Subcutaneous abdominal adipose tissue (tissue), 5 donors: Measurements from ENCODE around the gene RFESD.

Experiments
- H3K27ac ChIP-seq: one replicate; pipeline ENCODE4 v1.7.0; 2013; ENCODE audit warnings: low read depth, mild to moderate bottlenecking, inconsistent platforms, low read length, moderate library complexity
- H3K27me3 ChIP-seq, 5 donors: one replicate each; pipeline ENCODE4 v1.7.0; 2013; ENCODE audit warnings: low read length in 5 of 5, inconsistent platforms in 1 of 5; ENCODE audit not compliant: control insufficient read depth in 5 of 5, insufficient read depth in 4 of 5
- H3K36me3 ChIP-seq, 5 donors: one replicate each; pipeline ENCODE4 v1.7.0; 2013; ENCODE audit warnings: low read length in 5 of 5; ENCODE audit not compliant: control insufficient read depth in 5 of 5, insufficient read depth in 5 of 5
- H3K4me1 ChIP-seq, 5 donors: one replicate each; pipeline ENCODE4 v1.7.0; 2013; ENCODE audit warnings: low read length in 5 of 5, mild to moderate bottlenecking in 3 of 5, moderate library complexity in 1 of 5; ENCODE audit not compliant: control insufficient read depth in 5 of 5, insufficient read depth in 5 of 5
- H3K4me3 ChIP-seq, 5 donors: one replicate each; pipeline ENCODE4 v1.7.0; 2013; ENCODE audit warnings: low read length in 5 of 5, low read depth in 1 of 5
- H3K9ac ChIP-seq, 5 donors: one replicate each; pipeline ENCODE4 v1.7.0; 2013; ENCODE audit warnings: low read length in 5 of 5, mild to moderate bottlenecking in 4 of 5, moderate library complexity in 3 of 5
- H3K9me3 ChIP-seq, 5 donors: one replicate each; pipeline ENCODE4 v1.7.0; 2013; ENCODE audit warnings: low read length in 5 of 5; ENCODE audit not compliant: control insufficient read depth in 5 of 5
- donor health status: healthy.
- donor health status: healthy.
- donor health status: healthy.
- donor health status: healthy.
- donor health status: healthy.

The RFESD gene

GRCh38 chr5:95646569-95647431 is at the start of gene RFESD:
RFESD (plus strand) TSS chr5:95646777; CDS start chr5:95652272, 5,495 bp downstream.
- H3K9ac ChIP-seq = peak within 1 kb of the TSS; percentile 59 to 89 (median 79)
- H3K27ac ChIP-seq = peak within 1 kb of the TSS; percentile 94
- no peaks in the 10 kb centered on the region for H3K36me3 ChIP-seq
- peak within 1 kb of the TSS; percentile 72 to 89 (median 77) for H3K4me3 ChIP-seq
- H3K4me1 ChIP-seq = peaks cover 0 to 12% (median 9%) of the 10 kb centered on the region in 5 donors
- no peaks in the 10 kb centered on the region for H3K9me3 ChIP-seq
- H3K27me3 ChIP-seq = no peaks in the 10 kb centered on the region

- Histone ChIP-seq H3K9ac (no peak overlapping the region), H3K4me3 (no peak overlapping the region), H3K36me3 (peaks cover 0 to 8% (median 7%) of the 10 kb centered on the region in 5 donors), H3K9me3 (no peaks in the 10 kb centered on the region), H3K27ac (no peak overlapping the region), H3K4me1 (no peaks in the 10 kb centered on the region), H3K27me3 (no peaks in the 10 kb centered on the region)
Measured at GRCh38 chr5:95599252-95599651, 47.3 kb upstream of the RFESD start.

GRCh38 chr5:95600557-95600956 is 46.0 kb upstream of the RFESD start:
- no peaks in the 10 kb centered on the region for H3K4me1 ChIP-seq
- H3K4me3 ChIP-seq = no peak overlapping the region
- H3K9ac ChIP-seq = no peak overlapping the region
- peaks cover 0 to 8% (median 7%) of the 10 kb centered on the region in 5 donors for H3K36me3 ChIP-seq
- no peak overlapping the region for H3K27ac ChIP-seq
- H3K27me3 ChIP-seq = no peaks in the 10 kb centered on the region
- no peaks in the 10 kb centered on the region for H3K9me3 ChIP-seq

GRCh38 chr5:95605786-95606185 is 40.8 kb upstream of the RFESD start:
- H3K9me3 ChIP-seq = no peaks in the 10 kb centered on the region
- H3K4me1 ChIP-seq = no peaks in the 10 kb centered on the region
- no peaks in the 10 kb centered on the region for H3K27me3 ChIP-seq
- H3K27ac ChIP-seq = no peak overlapping the region
- no peak overlapping the region for H3K9ac ChIP-seq
- peaks cover 0 to 8% (median 6%) of the 10 kb centered on the region in 5 donors for H3K36me3 ChIP-seq
- H3K4me3 ChIP-seq = no peak overlapping the region

GRCh38 chr5:95606419-95606818 is 40.2 kb upstream of the RFESD start:
- Histone ChIP-seq H3K9ac (no peak overlapping the region), H3K36me3 (peaks cover 0 to 3% (median under 1%) of the 10 kb centered on the region in 5 donors)

GRCh38 chr5:95609711-95610110 is 36.9 kb upstream of the RFESD start:
- peaks cover 0 to 5% (median 3%) of the 10 kb centered on the region in 5 donors for H3K9me3 ChIP-seq
- H3K4me3 ChIP-seq = no peak overlapping the region
- H3K27ac ChIP-seq = no peak overlapping the region
- H3K27me3 ChIP-seq = no peaks in the 10 kb centered on the region
- no peaks in the 10 kb centered on the region for H3K4me1 ChIP-seq
- no peak overlapping the region for H3K9ac ChIP-seq
- no peaks in the 10 kb centered on the region for H3K36me3 ChIP-seq

More at GRCh38 chr5:95606419-95606818, 40.2 kb upstream of the RFESD start:
- no peaks in the 10 kb centered on the region for H3K27me3 ChIP-seq
- H3K9me3 ChIP-seq = no peaks in the 10 kb centered on the region
- no peak overlapping the region for H3K27ac ChIP-seq
- H3K4me1 ChIP-seq = no peaks in the 10 kb centered on the region
- H3K4me3 ChIP-seq = no peak overlapping the region

- H3K27me3 ChIP-seq = no peaks in the 10 kb centered on the region
- no peak overlapping the region for H3K9ac ChIP-seq
- H3K9me3 ChIP-seq = peaks cover 0 to 5% (median 3%) of the 10 kb centered on the region in 5 donors
- H3K4me1 ChIP-seq = no peaks in the 10 kb centered on the region
- H3K36me3 ChIP-seq = no peaks in the 10 kb centered on the region
- no peak overlapping the region for H3K4me3 ChIP-seq
- H3K27ac ChIP-seq = no peak overlapping the region
Measured at GRCh38 chr5:95610546-95610945, 36.0 kb upstream of the RFESD start.

- Histone ChIP-seq H3K9ac (no peak overlapping the region), H3K27me3 (no peaks in the 10 kb centered on the region), H3K9me3 (peaks cover 0 to 5% (median 3%) of the 10 kb centered on the region in 5 donors), H3K4me3 (no peak overlapping the region), H3K36me3 (no peaks in the 10 kb centered on the region), H3K27ac (no peak overlapping the region), H3K4me1 (no peaks in the 10 kb centered on the region)
Measured at GRCh38 chr5:95611396-95611795, 35.2 kb upstream of the RFESD start.

- H3K9ac ChIP-seq = no peak overlapping the region
- H3K27me3 ChIP-seq = no peaks in the 10 kb centered on the region
- H3K4me1 ChIP-seq = no peaks in the 10 kb centered on the region
- no peak overlapping the region for H3K27ac ChIP-seq
- H3K36me3 ChIP-seq = no peaks in the 10 kb centered on the region
- no peak overlapping the region for H3K4me3 ChIP-seq
- peaks cover 0 to 5% (median 3%) of the 10 kb centered on the region in 5 donors for H3K9me3 ChIP-seq
Measured at GRCh38 chr5:95613514-95613913, 33.1 kb upstream of the RFESD start.

- Histone ChIP-seq H3K36me3 (no peaks in the 10 kb centered on the region), H3K27me3 (peaks cover 0 to 5% (median 3%) of the 10 kb centered on the region in 5 donors), H3K9ac (no peak overlapping the region), H3K9me3 (peaks cover 0 to 5% (median 3%) of the 10 kb centered on the region in 5 donors), H3K27ac (no peak overlapping the region), H3K4me3 (no peak overlapping the region), H3K4me1 (peaks cover 0 to 11% (median 9%) of the 10 kb centered on the region in 5 donors)
Measured at GRCh38 chr5:95615164-95615467, 31.5 kb upstream of the RFESD start.
